Mesenchymal stem cell (in vitro differentiated cells and primary cell): ENCODE measurements around the gene RAB4A.

Experiments
- DNase-seq: peaks from one replicate; pipeline ENCODE4 v3.0.0-alpha.2; 2013
- H2AFZ ChIP-seq: one replicate; pipeline ENCODE4 v1.6.1; 2013; ENCODE audit warnings: low read depth, mild to moderate bottlenecking, control low read depth, inconsistent platforms, low read length, moderate library complexity
- H2AK5ac ChIP-seq: 2 replicates; pipeline ENCODE4 v1.6.1; 2013; ENCODE audit warnings: low read length, moderate library complexity, mild to moderate bottlenecking, inconsistent platforms; ENCODE audit not compliant: severe bottlenecking
- H2BK120ac ChIP-seq: one replicate; pipeline ENCODE4 v1.6.1; 2013; ENCODE audit warnings: low read depth, mild to moderate bottlenecking, inconsistent platforms, low read length, moderate library complexity
- H2BK12ac ChIP-seq, 2 experiments: one replicate each; pipeline ENCODE4 v1.6.1; 2013; ENCODE audit warnings: inconsistent platforms in 2 of 2, low read length in 2 of 2, mild to moderate bottlenecking in 2 of 2, moderate library complexity in 2 of 2, control low read depth in 1 of 2
- H2BK15ac ChIP-seq: one replicate; pipeline ENCODE4 v1.6.1; 2013; ENCODE audit warnings: mild to moderate bottlenecking, low read depth, inconsistent platforms; ENCODE audit not compliant: poor library complexity, severe bottlenecking
- H2BK5ac ChIP-seq: 2 replicates; pipeline ENCODE4 v1.6.1; 2013; ENCODE audit warnings: low read depth, mild to moderate bottlenecking, low read length, control low read depth, inconsistent platforms; ENCODE audit not compliant: poor library complexity, severe bottlenecking
- H3K14ac ChIP-seq, 2 experiments: one replicate each; pipeline ENCODE4 v1.6.1; 2013; ENCODE audit warnings: inconsistent platforms in 2 of 2, low read length in 2 of 2, control low read depth in 1 of 2, mild to moderate bottlenecking in 1 of 2, moderate library complexity in 1 of 2
- H3K18ac ChIP-seq, 2 experiments: one replicate each; pipeline ENCODE4 v1.6.1; 2013; ENCODE audit warnings: inconsistent platforms in 2 of 2, low read length in 2 of 2, control low read depth in 1 of 2, low read depth in 1 of 2, mild to moderate bottlenecking in 1 of 2
- H3K23ac ChIP-seq, 2 experiments: one replicate each; pipeline ENCODE4 v1.6.1; 2013; ENCODE audit warnings: inconsistent platforms in 2 of 2, low read length in 2 of 2, mild to moderate bottlenecking in 2 of 2, moderate library complexity in 2 of 2, control low read depth in 1 of 2
- H3K27ac ChIP-seq: 2 replicates; pipeline ENCODE4 v1.5.1; 2013; ENCODE audit warnings: mild to moderate bottlenecking, moderate library complexity, low read length, control low read depth, inconsistent platforms; ENCODE audit not compliant: poor library complexity, severe bottlenecking
- H3K27me3 ChIP-seq, 2 experiments: 2 replicates each; pipeline versions ENCODE4 v1.6.1 to v1.7.0; 2013; ENCODE audit warnings: low read length in 2 of 2, mild to moderate bottlenecking in 2 of 2, moderate library complexity in 2 of 2, control low read depth in 1 of 2, inconsistent platforms in 1 of 2; ENCODE audit not compliant: control insufficient read depth in 1 of 2, insufficient read depth in 1 of 2
- H3K36me3 ChIP-seq, 2 experiments: 2 replicates each; pipeline versions ENCODE4 v1.6.1 to v1.7.0; 2013; ENCODE audit warnings: low read length in 2 of 2, control low read depth in 1 of 2, inconsistent platforms in 1 of 2, low read depth in 1 of 2, mild to moderate bottlenecking in 1 of 2; ENCODE audit not compliant: insufficient read depth in 2 of 2, control insufficient read depth in 1 of 2
- H3K4ac ChIP-seq, 2 experiments: one replicate each; pipeline ENCODE4 v1.6.1; 2013; ENCODE audit warnings: inconsistent platforms in 2 of 2, low read length in 2 of 2, mild to moderate bottlenecking in 2 of 2, moderate library complexity in 2 of 2, control low read depth in 1 of 2, low read depth in 1 of 2
- H3K4me1 ChIP-seq: 2 replicates; pipeline ENCODE4 v1.6.1; 2013; ENCODE audit warnings: low read depth, low read length, control low read depth; ENCODE audit not compliant: control insufficient read depth, insufficient read depth
- H3K4me2 ChIP-seq: 2 replicates; pipeline ENCODE4 v1.6.1; 2013; ENCODE audit warnings: low read length, mild to moderate bottlenecking, inconsistent platforms; ENCODE audit not compliant: poor library complexity, severe bottlenecking
- H3K4me3 ChIP-seq, 2 experiments: 2 replicates each; pipeline versions ENCODE4 v1.5.1 to v1.7.0; 2013; ENCODE audit warnings: low read length in 2 of 2, mild to moderate bottlenecking in 2 of 2, control low read depth in 1 of 2, low read depth in 1 of 2; ENCODE audit not compliant: insufficient read depth in 1 of 2
- H3K79me1 ChIP-seq: replicated peaks from 2 replicates; pipeline ENCODE4 v1.6.1; 2013; ENCODE audit warnings: mild to moderate bottlenecking, control low read depth, low read length, inconsistent platforms; ENCODE audit not compliant: poor library complexity, severe bottlenecking
- H3K9ac ChIP-seq: 2 replicates; pipeline ENCODE4 v1.7.0; 2013; ENCODE audit warnings: mild to moderate bottlenecking, low read length, moderate library complexity
- H3K9me3 ChIP-seq: 2 replicates; pipeline ENCODE4 v1.7.0; 2013; ENCODE audit warnings: mild to moderate bottlenecking, low read length; ENCODE audit not compliant: control insufficient read depth
- H4K8ac ChIP-seq: one replicate; pipeline ENCODE4 v1.6.1; 2013; ENCODE audit warnings: inconsistent platforms, mild to moderate bottlenecking, low read length, moderate library complexity
- H4K91ac ChIP-seq: one replicate; pipeline ENCODE4 v1.6.1; 2013; ENCODE audit warnings: mild to moderate bottlenecking, low read length, inconsistent platforms
- WGBS: methylation state at CpG from one replicate; pipeline ENCODE4 v1.1.7; 2013; ENCODE audit warnings: mixed read lengths; 5-methylcytosine and 5-hydroxymethylcytosine counted together

RAB4A gene

GRCh38 chr1:229284887-229285286 is 14.0 kb downstream of the RAB4A start:
- WGBS = 97% methylated on average over 2 of the region's 3 CpGs
- Histone ChIP-seq H2AK5ac (no peak overlapping the region), H2BK15ac (no peak overlapping the region)

DNA sequence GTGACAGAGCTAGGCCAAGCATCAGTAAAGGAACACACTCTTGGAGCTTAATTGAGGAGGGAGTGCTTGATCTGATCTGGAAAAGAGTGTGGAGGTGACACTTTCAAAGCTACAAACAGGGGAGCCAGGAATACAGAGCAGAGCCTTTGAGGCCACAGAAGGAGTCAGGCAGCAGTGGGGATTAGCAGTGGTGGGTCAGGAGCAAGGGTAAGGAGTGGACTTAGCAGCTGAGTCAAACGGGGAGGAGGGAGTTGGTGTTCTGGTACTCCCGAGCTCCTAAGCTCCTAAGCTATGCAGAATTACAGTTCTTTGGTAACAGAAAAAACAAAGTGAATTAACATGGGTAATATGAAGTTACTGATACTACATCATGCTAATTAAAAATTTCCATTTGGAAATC is 14.5 kb downstream of the RAB4A start:
- H3K4me1 ChIP-seq = no peaks in the 10 kb centered on the region
- H4K91ac ChIP-seq = no peak overlapping the region
- H3K23ac ChIP-seq = no peak overlapping the region
- no peaks in the 10 kb centered on the region for H3K27me3 ChIP-seq
- WGBS = 80% methylated on average over 1 of the region's 2 CpGs
- no peak overlapping the region for H3K4me2 ChIP-seq
- H2AK5ac ChIP-seq = no peak overlapping the region
- H2AFZ ChIP-seq = no peak overlapping the region
- H3K27ac ChIP-seq = no peak overlapping the region
- H2BK120ac ChIP-seq = no peak overlapping the region
- H3K79me1 ChIP-seq = peaks cover 19% of the 10 kb centered on the region
- H3K9me3 ChIP-seq = no peaks in the 10 kb centered on the region
- H3K18ac ChIP-seq = no peak overlapping the region
- no peak overlapping the region for H3K4ac ChIP-seq
- peaks cover 0 to 14% of the 10 kb centered on the region in 2 experiments for H3K36me3 ChIP-seq
- no peak overlapping the region for H2BK5ac ChIP-seq
- no peak overlapping the region for H4K8ac ChIP-seq
- no peak overlapping the region for H3K14ac ChIP-seq
- H2BK15ac ChIP-seq = no peak overlapping the region
- no peak overlapping the region for H3K9ac ChIP-seq
- no peak for DNase-seq
- no peak overlapping the region for H2BK12ac ChIP-seq
- H3K4me3 ChIP-seq = no peak overlapping the region

More at GRCh38 chr1:229284887-229285286, 14.0 kb downstream of the RAB4A start:
- Histone ChIP-seq H4K91ac (no peak overlapping the region), H2BK12ac (no peak overlapping the region), H3K4ac (no peak overlapping the region), H3K4me2 (no peak overlapping the region), H2BK5ac (no peak overlapping the region), H3K23ac (no peak overlapping the region), H3K36me3 (peaks cover 0 to 9% of the 10 kb centered on the region in 2 experiments), H3K14ac (no peak overlapping the region), H4K8ac (no peak overlapping the region), H2AFZ (no peak overlapping the region), H3K4me3 (no peak overlapping the region), H3K27ac (no peak overlapping the region), H2BK120ac (no peak overlapping the region), H3K9ac (no peak overlapping the region), H3K4me1 (no peaks in the 10 kb centered on the region), H3K79me1 (peaks cover 14% of the 10 kb centered on the region), H3K18ac (no peak overlapping the region), H3K27me3 (no peaks in the 10 kb centered on the region), H3K9me3 (no peaks in the 10 kb centered on the region)
- no peak for DNase-seq

DNA sequence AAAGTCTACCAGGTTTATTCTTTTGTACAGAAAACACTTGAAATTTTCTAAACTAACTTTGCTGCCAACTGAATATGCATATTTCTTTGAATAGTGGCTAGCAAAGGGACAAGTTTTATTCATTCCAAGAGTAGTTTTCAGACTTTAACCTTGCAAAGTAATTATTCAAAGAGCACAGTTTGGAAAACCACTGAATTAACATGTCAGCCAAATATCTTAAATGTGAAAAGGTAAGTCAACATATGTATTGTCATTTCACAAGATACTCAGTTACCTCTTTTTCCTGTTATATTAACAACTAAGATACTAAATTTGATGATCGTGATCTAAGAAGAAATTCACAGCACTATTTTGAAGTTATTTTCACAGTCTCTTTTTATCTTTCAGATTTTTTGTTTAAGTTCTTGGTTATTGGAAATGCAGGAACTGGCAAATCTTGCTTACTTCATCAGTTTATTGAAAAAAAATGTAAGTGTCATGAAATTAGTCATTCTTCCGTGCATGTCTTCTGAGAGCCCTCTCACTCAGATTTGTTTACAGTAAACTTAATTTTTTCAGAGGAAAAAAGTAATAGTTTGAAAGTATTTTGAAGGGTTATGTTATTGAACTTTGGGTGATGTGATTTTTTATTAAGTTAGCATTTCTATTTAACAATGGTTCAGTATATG is 15.3 kb downstream of the RAB4A start:
- H3K27me3 ChIP-seq = no peaks in the 10 kb centered on the region
- H3K4me2 ChIP-seq = no peak overlapping the region
- no peak overlapping the region for H3K4me3 ChIP-seq
- H3K9ac ChIP-seq = no peak overlapping the region
- no peaks in the 10 kb centered on the region for H3K4me1 ChIP-seq
- no peak overlapping the region for H3K27ac ChIP-seq
- H2BK120ac ChIP-seq = no peak overlapping the region
- no peak overlapping the region for H3K18ac ChIP-seq
- H4K91ac ChIP-seq = no peak overlapping the region
- H3K9me3 ChIP-seq = no peaks in the 10 kb centered on the region
- peak; percentile 47 for DNase-seq
- no CpG with 5 or more reads among the region's 2 CpGs for WGBS
- no peak overlapping the region for H3K14ac ChIP-seq
- no peak overlapping the region for H2AFZ ChIP-seq
- no peak overlapping the region for H2BK12ac ChIP-seq
- H2AK5ac ChIP-seq = no peak overlapping the region
- peaks cover 1 to 20% of the 10 kb centered on the region in 2 experiments for H3K36me3 ChIP-seq
- H2BK15ac ChIP-seq = no peak overlapping the region
- no peak overlapping the region for H3K23ac ChIP-seq
- no peak overlapping the region for H4K8ac ChIP-seq
- peaks cover 19% of the 10 kb centered on the region for H3K79me1 ChIP-seq
- no peak overlapping the region for H2BK5ac ChIP-seq
- no peak overlapping the region for H3K4ac ChIP-seq

DNA sequence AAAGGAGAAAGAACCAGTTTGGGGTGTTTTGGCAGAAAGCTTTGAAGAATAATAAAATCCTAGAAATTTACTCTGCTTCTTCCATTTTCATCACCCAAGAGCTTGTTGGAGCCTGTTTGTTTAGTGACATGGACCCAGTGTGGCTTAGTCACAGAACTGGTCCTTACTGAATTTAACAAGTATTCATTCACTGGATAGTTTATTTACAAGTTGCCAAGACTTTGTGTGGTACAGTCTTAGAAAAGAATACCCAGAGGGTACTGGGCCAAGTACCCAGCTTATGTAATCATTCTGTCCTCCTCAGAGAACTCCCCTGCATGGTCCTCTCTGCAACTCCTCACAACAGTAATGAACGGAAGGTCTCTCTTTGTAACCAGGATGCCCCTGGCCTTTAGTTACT is 16.4 kb downstream of the RAB4A start:
- H3K27ac ChIP-seq = no peak overlapping the region
- H3K18ac ChIP-seq = no peak overlapping the region
- no peak overlapping the region for H3K9ac ChIP-seq
- H2BK120ac ChIP-seq = no peak overlapping the region
- H2AK5ac ChIP-seq = no peak overlapping the region
- no peak overlapping the region for H4K8ac ChIP-seq
- no peaks in the 10 kb centered on the region for H3K4me1 ChIP-seq
- no peak overlapping the region for H3K4ac ChIP-seq
- no peak overlapping the region for H2BK5ac ChIP-seq
- H3K36me3 ChIP-seq = peaks cover 2 to 24% of the 10 kb centered on the region in 2 experiments
- H3K14ac ChIP-seq = no peak overlapping the region
- H3K4me3 ChIP-seq = no peak overlapping the region
- H3K27me3 ChIP-seq = no peaks in the 10 kb centered on the region
- no peak for DNase-seq
- H2AFZ ChIP-seq = no peak overlapping the region
- H3K4me2 ChIP-seq = no peak overlapping the region
- no peak overlapping the region for H4K91ac ChIP-seq
- H2BK12ac ChIP-seq = no peak overlapping the region
- H3K9me3 ChIP-seq = no peaks in the 10 kb centered on the region
- peaks cover 22% of the 10 kb centered on the region for H3K79me1 ChIP-seq
- WGBS = 100% methylated on average over 1 of the region's 1 CpG
- H3K23ac ChIP-seq = no peak overlapping the region
- H2BK15ac ChIP-seq = no peak overlapping the region
